Measurements from ENCODE around the gene SMARCA4.

Gene SMARCA4

DNA sequence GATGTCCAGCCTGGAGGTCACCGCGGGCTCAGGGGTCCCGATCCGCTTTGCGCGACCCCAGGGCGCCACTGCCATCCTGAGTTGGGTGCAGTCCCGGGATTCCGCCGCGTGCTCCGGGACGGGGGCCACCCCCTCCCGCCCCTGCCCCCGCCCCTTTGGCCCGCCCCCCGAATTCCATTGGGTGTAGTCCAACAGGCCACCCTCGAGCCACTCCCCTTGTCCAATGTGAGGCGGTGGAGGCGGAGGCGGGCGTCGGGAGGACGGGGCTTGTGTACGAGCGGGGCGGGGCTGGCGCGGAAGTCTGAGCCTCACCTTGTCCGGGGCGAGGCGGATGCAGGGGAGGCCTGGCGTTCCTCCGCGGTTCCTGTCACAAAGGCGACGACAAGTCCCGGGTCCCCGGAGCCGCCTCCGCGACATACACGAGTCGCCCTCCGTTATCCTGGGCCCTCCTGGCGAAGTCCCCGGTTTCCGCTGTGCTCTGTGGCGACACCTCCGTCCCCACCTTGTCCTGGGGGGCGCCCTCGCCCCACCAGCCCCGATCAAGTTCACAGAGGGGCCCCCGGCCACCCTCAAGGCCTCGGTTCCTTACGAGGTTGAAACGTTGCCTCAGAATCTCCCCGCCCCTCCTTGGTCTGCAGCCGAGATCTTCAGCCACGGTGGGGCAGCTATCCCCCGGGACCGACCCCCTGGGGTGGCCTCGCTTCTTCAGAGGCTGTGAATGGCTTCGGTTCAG lies 129.6 kb downstream of the SMARCA4 start:
- H3K4me1 ChIP-seq, result peaks cover 13% of the 10 kb centered on the region
- H3K4me3 ChIP-seq (ENCODE audit: low read depth, low read length), result peak overlapping the region; percentile 96
- H3K27me3 ChIP-seq, result no peaks in the 10 kb centered on the region
- no peaks in the 10 kb centered on the region for H3K9me3 ChIP-seq
- TF ChIP-seq, protein P1, sequence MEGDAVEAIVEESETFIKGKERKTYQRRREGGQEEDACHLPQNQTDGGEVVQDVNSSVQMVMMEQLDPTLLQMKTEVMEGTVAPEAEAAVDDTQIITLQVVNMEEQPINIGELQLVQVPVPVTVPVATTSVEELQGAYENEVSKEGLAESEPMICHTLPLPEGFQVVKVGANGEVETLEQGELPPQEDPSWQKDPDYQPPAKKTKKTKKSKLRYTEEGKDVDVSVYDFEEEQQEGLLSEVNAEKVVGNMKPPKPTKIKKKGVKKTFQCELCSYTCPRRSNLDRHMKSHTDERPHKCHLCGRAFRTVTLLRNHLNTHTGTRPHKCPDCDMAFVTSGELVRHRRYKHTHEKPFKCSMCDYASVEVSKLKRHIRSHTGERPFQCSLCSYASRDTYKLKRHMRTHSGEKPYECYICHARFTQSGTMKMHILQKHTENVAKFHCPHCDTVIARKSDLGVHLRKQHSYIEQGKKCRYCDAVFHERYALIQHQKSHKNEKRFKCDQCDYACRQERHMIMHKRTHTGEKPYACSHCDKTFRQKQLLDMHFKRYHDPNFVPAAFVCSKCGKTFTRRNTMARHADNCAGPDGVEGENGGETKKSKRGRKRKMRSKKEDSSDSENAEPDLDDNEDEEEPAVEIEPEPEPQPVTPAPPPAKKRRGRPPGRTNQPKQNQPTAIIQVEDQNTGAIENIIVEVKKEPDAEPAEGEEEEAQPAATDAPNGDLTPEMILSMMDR (IDR thresholded peaks at IDR 0.05; ENCODE audit: low read depth, low read length), result no peak
- H3K36me3 ChIP-seq, result peaks cover 50% of the 10 kb centered on the region
- peak; percentile 99 for DNase-seq

DNA sequence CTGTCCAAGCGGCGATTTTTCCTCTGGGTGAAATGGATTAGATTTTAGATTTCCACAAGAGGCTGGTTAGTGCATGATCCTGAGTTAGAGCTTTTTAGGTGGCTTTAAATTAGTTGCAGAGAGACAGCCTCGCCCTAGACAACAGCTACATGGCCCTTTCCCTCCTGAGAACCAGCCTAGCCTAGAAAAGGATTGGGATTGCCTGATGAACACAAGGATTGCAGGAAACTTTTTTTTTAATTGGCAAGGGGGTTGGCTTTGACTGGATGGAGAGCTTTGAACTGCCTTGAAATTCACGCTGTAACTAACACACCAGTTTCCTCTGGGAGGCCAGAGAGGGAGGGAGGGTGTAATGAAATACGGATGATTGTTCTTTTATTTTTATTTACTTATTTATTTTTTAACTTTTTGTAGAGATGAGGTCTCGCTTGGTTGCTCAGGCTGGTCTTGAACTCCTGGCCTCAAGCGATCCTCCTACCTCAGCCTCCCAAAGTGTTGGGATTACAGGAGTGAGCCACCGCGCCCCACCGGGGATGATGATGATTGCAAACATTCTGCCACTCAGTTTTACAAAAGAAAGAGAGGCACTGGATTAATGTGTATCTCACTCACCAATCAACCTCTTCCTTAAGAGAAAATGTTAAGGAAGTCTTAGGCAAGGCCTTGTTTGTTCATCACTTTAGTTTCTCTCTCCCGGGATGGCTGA lies 130.3 kb downstream of the SMARCA4 start:
- H3K36me3 ChIP-seq, result peaks cover 57% of the 10 kb centered on the region
- H3K9me3 ChIP-seq, result no peaks in the 10 kb centered on the region
- DNase-seq, result no peak
- peaks cover 13% of the 10 kb centered on the region for H3K4me1 ChIP-seq
- H3K4me3 ChIP-seq (ENCODE audit: low read depth, low read length), result peak overlapping the region; percentile 96
- H3K27me3 ChIP-seq, result no peaks in the 10 kb centered on the region
- TF ChIP-seq, protein P1 (IDR thresholded peaks at IDR 0.05; ENCODE audit: low read depth, low read length), result no peak

DNA sequence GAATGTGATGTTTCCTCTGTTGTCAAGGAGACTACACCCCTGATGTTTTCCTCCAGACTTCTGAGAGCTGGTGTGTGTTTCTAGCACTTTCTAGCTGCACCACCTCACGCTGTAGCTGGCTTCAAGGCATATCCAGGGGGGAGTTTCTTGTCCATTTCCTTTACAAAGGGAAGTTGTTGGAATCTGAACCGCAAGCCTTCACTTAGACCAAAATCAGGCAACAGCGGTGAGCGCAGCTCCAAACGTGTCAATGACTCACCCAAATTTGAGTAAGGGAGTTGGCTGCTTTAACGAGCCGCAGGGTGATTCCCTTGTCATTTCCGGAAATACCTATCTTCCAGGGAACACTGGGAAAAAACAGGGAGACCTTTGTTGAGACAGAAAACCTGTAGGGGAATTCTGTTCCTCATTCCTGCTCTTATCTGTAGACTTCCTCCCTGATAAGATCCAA lies 130.9 kb downstream of the SMARCA4 start:
- Histone ChIP-seq H3K36me3 (peaks cover 63% of the 10 kb centered on the region), H3K4me3 (ENCODE audit: low read depth, low read length) (peak overlapping the region; percentile 96), H3K9me3 (no peaks in the 10 kb centered on the region), H3K4me1 (peaks cover 13% of the 10 kb centered on the region), H3K27me3 (no peaks in the 10 kb centered on the region)
- no peak for DNase-seq
- TF ChIP-seq, protein P1 (IDR thresholded peaks at IDR 0.05; ENCODE audit: low read depth, low read length), result no peak

DNA sequence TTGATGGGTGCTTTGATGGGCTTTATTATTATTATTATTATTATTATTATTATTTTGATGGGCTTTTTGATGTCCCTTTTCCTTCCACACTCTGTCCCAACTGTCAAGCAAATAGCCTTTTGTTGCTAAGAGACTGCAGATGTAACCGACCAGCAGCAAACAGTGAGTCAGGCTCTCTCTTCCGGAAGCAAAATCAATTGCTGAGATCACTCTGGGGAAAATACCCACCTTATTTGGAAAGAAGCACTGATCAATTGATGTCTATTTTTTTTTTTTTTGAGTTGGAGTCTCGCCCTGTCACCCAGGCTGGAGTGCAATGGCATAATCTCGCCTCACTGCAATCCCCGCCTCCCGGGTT lies 131.3 kb downstream of the SMARCA4 start:
- peak overlapping the region; percentile 15; the same call in 1 of the 2 replicates for H3K4me3 ChIP-seq (ENCODE audit: low read depth, low read length)
- TF ChIP-seq, protein P1 (IDR thresholded peaks at IDR 0.05; ENCODE audit: low read depth, low read length), result no peak
- peaks cover 65% of the 10 kb centered on the region for H3K36me3 ChIP-seq
- no peak for DNase-seq
- H3K9me3 ChIP-seq, result no peaks in the 10 kb centered on the region
- H3K4me1 ChIP-seq, result peaks cover 13% of the 10 kb centered on the region
- H3K27me3 ChIP-seq, result no peaks in the 10 kb centered on the region

DNA sequence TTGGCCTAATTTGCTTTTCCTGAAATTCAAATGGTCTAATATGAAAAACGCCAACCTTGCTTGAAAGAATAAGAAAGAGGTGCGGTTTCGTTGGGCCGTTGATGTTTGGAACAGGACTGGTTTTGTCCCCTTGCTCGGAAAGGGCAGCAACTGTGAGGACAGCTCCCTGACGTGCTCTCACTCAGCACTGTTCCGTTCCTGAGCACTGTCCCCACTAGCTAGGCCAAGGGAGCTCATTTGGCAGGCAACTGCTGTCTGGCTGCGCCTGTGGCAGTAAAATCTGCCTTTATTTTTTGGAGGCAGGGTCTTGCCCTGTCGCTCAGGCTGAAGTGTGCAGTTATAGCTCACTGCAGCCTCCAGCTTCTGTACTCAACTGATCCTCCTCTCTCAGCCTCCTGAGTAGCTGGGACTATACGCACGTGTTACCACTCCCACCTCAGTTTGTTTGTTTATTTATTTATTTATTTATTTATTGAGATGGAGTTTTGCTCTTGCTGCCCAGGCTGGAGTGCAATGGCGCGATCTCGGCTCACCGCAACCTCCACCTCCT lies 132.9 kb downstream of the SMARCA4 start:
- peaks cover 81% of the 10 kb centered on the region for H3K36me3 ChIP-seq
- H3K4me1 ChIP-seq, result peaks cover 9% of the 10 kb centered on the region
- no peak for DNase-seq
- H3K4me3 ChIP-seq (ENCODE audit: low read depth, low read length), result no peak overlapping the region
- no peaks in the 10 kb centered on the region for H3K27me3 ChIP-seq
- no peaks in the 10 kb centered on the region for H3K9me3 ChIP-seq
- TF ChIP-seq, protein P1 (IDR thresholded peaks at IDR 0.05; ENCODE audit: low read depth, low read length), result no peak

DNA sequence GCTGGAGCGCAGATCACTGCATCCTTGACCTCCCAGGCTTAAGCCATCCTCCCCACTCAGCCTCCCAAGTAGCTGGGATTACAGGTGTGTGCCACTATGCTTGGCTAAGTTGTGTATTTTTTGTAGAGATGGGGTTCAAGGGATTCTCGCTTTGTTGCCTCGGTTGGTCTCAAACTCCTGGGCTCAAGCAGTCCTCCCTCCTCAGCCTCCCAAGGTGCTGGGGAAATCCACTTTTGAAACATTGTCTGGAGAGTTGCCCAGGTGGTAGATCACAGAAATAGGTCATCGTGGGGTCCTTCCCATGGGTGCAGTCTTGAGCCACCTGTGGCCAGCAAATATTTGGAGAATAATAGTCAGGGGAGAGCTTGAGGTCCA lies 133.7 kb downstream of the SMARCA4 start:
- no peak for DNase-seq
- Histone ChIP-seq H3K4me1 (peaks cover 8% of the 10 kb centered on the region), H3K4me3 (ENCODE audit: low read depth, low read length) (no peak overlapping the region), H3K36me3 (peaks cover 86% of the 10 kb centered on the region), H3K27me3 (no peaks in the 10 kb centered on the region), H3K9me3 (no peaks in the 10 kb centered on the region)
- TF ChIP-seq, protein P1 (IDR thresholded peaks at IDR 0.05; ENCODE audit: low read depth, low read length), result no peak

Data from BE2C (cell line).